ENCODE data around the gene SCAF1. TPM values are rescaled to one million over a fixed set of nuclear protein-coding genes. Genes with fewer than 3 reads are reported as not detected.
"Not testable (repeated sequence)": the region's sequence is repeated elsewhere in the genome, so short reads cannot be mapped to it uniquely, and the experiment has no call there.

The SCAF1 gene
- total RNA-seq, 3 donors from 2014 or later (not counting 1 experiment from before 2014, with no cell fraction given) = 38.9 to 46.2 (median 44.9) TPM

GRCh38 chr19:49616945-49617344 is 25.1 kb upstream of the SCAF1 start:
- ATAC-seq (no peak), DNase-seq (no peak)
- no peaks in the 10 kb centered on the region for H3K27me3 Mint-ChIP-seq (ENCODE audit: low read depth in 2 of 2)
- intact Hi-C loops (cut with micrococcal nuclease) = no loop called here
- TF ChIP-seq CTCF (IDR thresholded peaks at IDR 0.05) = no peak
- H3K27ac Mint-ChIP-seq = peak overlapping the region in 1 of 2 donors; percentile 33
- 100% methylated on average over 6 of the region's 7 CpGs for WGBS (ENCODE audit: insufficient coverage)
- H3K4me1 Mint-ChIP-seq = peaks cover 23 to 45% of the 10 kb centered on the region in 2 donors
- H3K27ac ChIP-seq (ENCODE audit: low read length) = no peak overlapping the region
- H3K4me1 ChIP-seq (ENCODE audit: control insufficient read depth, insufficient read depth, low read length) = peaks cover 26% of the 10 kb centered on the region
- H3K9me3 ChIP-seq (ENCODE audit: control insufficient read depth, insufficient read depth, low read length) = no peaks in the 10 kb centered on the region
- no peak overlapping the region for H3K4me3 ChIP-seq (ENCODE audit: low read length)
- no peaks in the 10 kb centered on the region for H3K36me3 Mint-ChIP-seq
- H3K9me3 Mint-ChIP-seq = no peaks in the 10 kb centered on the region
- no peak overlapping the region for H3K4me3 Mint-ChIP-seq
- H3K36me3 ChIP-seq (ENCODE audit: control insufficient read depth, insufficient read depth, low read length) = peaks cover 58% of the 10 kb centered on the region
- no peaks in the 10 kb centered on the region for H3K27me3 ChIP-seq (ENCODE audit: control insufficient read depth, insufficient read depth, low read length)

- not testable (repeated sequence) for H3K36me3 Mint-ChIP-seq
These were observed 24.1 kb upstream of the SCAF1 start for GRCh38 chr19:49617860-49618259.

GRCh38 chr19:49624967-49625910 is 16.8 kb upstream of the SCAF1 start:
- peaks cover 0 to 8% of the 10 kb centered on the region in 2 donors for H3K4me1 Mint-ChIP-seq
- H3K27ac Mint-ChIP-seq = no peak overlapping the region
- no peaks in the 10 kb centered on the region for H3K27me3 ChIP-seq (ENCODE audit: control insufficient read depth, insufficient read depth, low read length)
- intact Hi-C loops (cut with micrococcal nuclease) = no loop called here
- TF ChIP-seq CTCF (IDR thresholded peaks at IDR 0.05) = no peak
- WGBS (ENCODE audit: insufficient coverage) = 98% methylated on average over 22 of the region's 27 CpGs
- H3K27ac ChIP-seq (ENCODE audit: low read length) = no peak overlapping the region
- H3K4me1 ChIP-seq (ENCODE audit: control insufficient read depth, insufficient read depth, low read length) = no peaks in the 10 kb centered on the region
- DNase-seq (no peak), ATAC-seq (peak in 1 of 3 donors; percentile 17)
- H3K9me3 Mint-ChIP-seq = no peaks in the 10 kb centered on the region
- no peaks in the 10 kb centered on the region for H3K36me3 Mint-ChIP-seq
- peaks cover 32% of the 10 kb centered on the region for H3K36me3 ChIP-seq (ENCODE audit: control insufficient read depth, insufficient read depth, low read length)
- no peaks in the 10 kb centered on the region for H3K27me3 Mint-ChIP-seq (ENCODE audit: low read depth in 2 of 2)
- no peak overlapping the region for H3K4me3 ChIP-seq (ENCODE audit: low read length)
- no peak overlapping the region for H3K4me3 Mint-ChIP-seq
- H3K9me3 ChIP-seq (ENCODE audit: control insufficient read depth, insufficient read depth, low read length) = no peaks in the 10 kb centered on the region

More at GRCh38 chr19:49617860-49618259, 24.1 kb upstream of the SCAF1 start:
- H3K27me3 Mint-ChIP-seq (ENCODE audit: low read depth in 2 of 2); ATAC-seq; H3K4me3 ChIP-seq (ENCODE audit: low read length); intact Hi-C loops (cut with micrococcal nuclease); DNase-seq; H3K4me3 Mint-ChIP-seq; H3K27me3 ChIP-seq (ENCODE audit: control insufficient read depth, insufficient read depth, low read length); H3K9me3 ChIP-seq (ENCODE audit: control insufficient read depth, insufficient read depth, low read length); H3K9me3 Mint-ChIP-seq; H3K27ac ChIP-seq (ENCODE audit: low read length): not testable (repeated sequence)
- WGBS (ENCODE audit: insufficient coverage) = 96% methylated on average over 13 of the region's 13 CpGs
- H3K4me1 Mint-ChIP-seq = peaks cover 23 to 41% of the 10 kb centered on the region in 2 donors
- H3K4me1 ChIP-seq (ENCODE audit: control insufficient read depth, insufficient read depth, low read length) = peaks cover 21% of the 10 kb centered on the region
- H3K27ac Mint-ChIP-seq = peak overlapping the region; percentile 7 to 67
- H3K36me3 ChIP-seq (ENCODE audit: control insufficient read depth, insufficient read depth, low read length) = peaks cover 62% of the 10 kb centered on the region

- no peaks in the 10 kb centered on the region for H3K36me3 Mint-ChIP-seq
- H3K9me3 ChIP-seq (ENCODE audit: control insufficient read depth, insufficient read depth, low read length) = no peaks in the 10 kb centered on the region
- ATAC-seq (no peak), DNase-seq (no peak)
- no peak overlapping the region for H3K4me3 ChIP-seq (ENCODE audit: low read length)
- no peaks in the 10 kb centered on the region for H3K4me1 ChIP-seq (ENCODE audit: control insufficient read depth, insufficient read depth, low read length)
- H3K27ac ChIP-seq (ENCODE audit: low read length) = no peak overlapping the region
- H3K27me3 ChIP-seq (ENCODE audit: control insufficient read depth, insufficient read depth, low read length) = no peaks in the 10 kb centered on the region
- peaks cover 28% of the 10 kb centered on the region for H3K36me3 ChIP-seq (ENCODE audit: control insufficient read depth, insufficient read depth, low read length)
- intact Hi-C loops (cut with micrococcal nuclease) = no loop called here
- no peaks in the 10 kb centered on the region for H3K27me3 Mint-ChIP-seq (ENCODE audit: low read depth in 2 of 2)
- H3K4me1 Mint-ChIP-seq = peaks cover 0 to 8% of the 10 kb centered on the region in 2 donors
- H3K4me3 Mint-ChIP-seq = no peak overlapping the region
- WGBS (ENCODE audit: insufficient coverage) = 99% methylated on average over 11 of the region's 11 CpGs
- H3K27ac Mint-ChIP-seq = no peak overlapping the region
- no peak for TF ChIP-seq CTCF (IDR thresholded peaks at IDR 0.05)
- no peaks in the 10 kb centered on the region for H3K9me3 Mint-ChIP-seq
These were observed 15.8 kb upstream of the SCAF1 start for GRCh38 chr19:49626226-49626625.

All from natural killer cell (primary cell).